HEK293 (cell line): ENCODE data around the gene FGF3.

Experiments used
- CTCF ChIA-PET: fragments of 350-600 bp; formaldehyde crosslinking; extraction: SDS; loops from one replicate; lab custom pipeline; 2021; ENCODE audit warnings: antibody characterized with exemption; lab: Yijun Ruan, JAX
- POLR2A ChIA-PET: fragments of 300-600 bp; formaldehyde crosslinking; extraction: SDS; loops from one replicate; lab custom pipeline; 2020; ENCODE audit warnings: antibody characterized with exemption, inconsistent platforms; lab: Yijun Ruan, JAX
- H3K27ac ChIP-seq: fragments of 200-500 bp; sonication (Bioruptor generic); 2 replicates; pipeline ENCODE4 v1.5.1; 2014; ENCODE audit warnings: low read depth, low read length, control low read depth, inconsistent platforms; ENCODE audit errors: extremely low read depth
- H3K36me3 ChIP-seq, 2 experiments: fragments of 200-500 bp in 1 of 2; sonication (Bioruptor generic) in 1 of 2; 1 replicate in 1 of 2; 2 replicates in 1 of 2; pipeline ENCODE4 v1.5.1; 2014 to 2017; ENCODE audit warnings: inconsistent platforms in 2 of 2, low read length in 2 of 2; ENCODE audit not compliant: control insufficient read depth in 2 of 2, insufficient read depth in 1 of 2
- H3K4me1 ChIP-seq: fragments of 200-500 bp; sonication (Bioruptor generic); 2 replicates; pipeline ENCODE4 v1.5.1; 2014; ENCODE audit warnings: mild to moderate bottlenecking, low read length, inconsistent platforms; ENCODE audit not compliant: control insufficient read depth, insufficient read depth
- H3K4me3 ChIP-seq: 2 replicates; pipeline ENCODE4 v1.5.1; 2011; ENCODE audit warnings: low read depth, mild to moderate bottlenecking, control low read depth, low read length, moderate library complexity
- H3K9me3 ChIP-seq: fragments of 200-500 bp; sonication (Bioruptor generic); 2 replicates; pipeline ENCODE4 v1.5.1; 2014; ENCODE audit warnings: low read depth, low read length, inconsistent platforms; ENCODE audit not compliant: control insufficient read depth, insufficient read depth
- CTCF ChIP-seq: fragments of 450-650 bp; formaldehyde crosslinking; IDR thresholded peaks from 2 replicates; pipeline ENCODE4 v1.5.1; 2016; ENCODE audit warnings: missing biosample characterization, missing genetic modification characterization
- HOXD13 ChIP-seq: sonication (generic); formaldehyde crosslinking; IDR thresholded peaks from 2 replicates; pipeline ENCODE4 v1.8.0; 2022; ENCODE audit warnings: missing genetic modification reagents, borderline replicate concordance
- KLF7 ChIP-seq: fragments of 450-650 bp; formaldehyde crosslinking; IDR thresholded peaks from 2 replicates; pipeline ENCODE4 v1.5.1; 2016; ENCODE audit warnings: missing biosample characterization, missing genetic modification characterization, borderline replicate concordance
- MEIS1 ChIP-seq: sonication (generic); formaldehyde crosslinking; IDR thresholded peaks from 2 replicates; pipeline ENCODE4 v1.8.1; 2022; ENCODE audit warnings: missing genetic modification reagents, mild to moderate bottlenecking, borderline replicate concordance
- OVOL3 ChIP-seq: fragments of 450-650 bp; formaldehyde crosslinking; IDR thresholded peaks from 2 replicates; pipeline ENCODE4 v1.5.1; 2016; ENCODE audit warnings: missing biosample characterization, missing genetic modification characterization
- PBX3 ChIP-seq: sonication (generic); formaldehyde crosslinking; IDR thresholded peaks from 2 replicates; pipeline ENCODE4 v1.8.1; 2022; ENCODE audit warnings: mild to moderate bottlenecking, moderate library complexity, missing genetic modification reagents
- SP3 ChIP-seq: fragments of 450-650 bp; formaldehyde crosslinking; IDR thresholded peaks from 2 replicates; pipeline ENCODE4 v1.5.1; 2016; ENCODE audit warnings: missing biosample characterization, missing genetic modification characterization
- YY2 ChIP-seq: fragments of 450-650 bp; formaldehyde crosslinking; IDR thresholded peaks from 2 replicates; pipeline ENCODE4 v1.5.1; 2016; ENCODE audit warnings: missing biosample characterization, missing genetic modification characterization
- ZBTB10 ChIP-seq: fragments of 450-650 bp; formaldehyde crosslinking; IDR thresholded peaks from 2 replicates; pipeline ENCODE4 v1.5.1; 2016; ENCODE audit warnings: missing biosample characterization, missing genetic modification characterization
- ZBTB21 ChIP-seq: fragments of 450-650 bp; formaldehyde crosslinking; IDR thresholded peaks from 2 replicates; pipeline ENCODE4 v1.5.1; 2017; ENCODE audit warnings: missing biosample characterization, missing genetic modification characterization
- ZBTB48 ChIP-seq: fragments of 450-650 bp; formaldehyde crosslinking; IDR thresholded peaks from 2 replicates; pipeline ENCODE4 v1.5.1; 2016; ENCODE audit warnings: missing biosample characterization, missing genetic modification characterization
- ZBTB49 ChIP-seq: fragments of 450-650 bp; formaldehyde crosslinking; IDR thresholded peaks from 2 replicates; pipeline ENCODE4 v1.5.1; 2016; ENCODE audit warnings: missing biosample characterization, missing genetic modification characterization, low read depth
- ZFP41 ChIP-seq: fragments of 450-650 bp; formaldehyde crosslinking; IDR thresholded peaks from 2 replicates; pipeline ENCODE4 v1.5.1; 2016; ENCODE audit warnings: missing biosample characterization, missing genetic modification characterization, borderline replicate concordance
- ZNF133 ChIP-seq: fragments of 450-650 bp; formaldehyde crosslinking; IDR thresholded peaks from 2 replicates; pipeline ENCODE4 v1.5.1; 2016; ENCODE audit warnings: missing biosample characterization, missing genetic modification characterization
- ZNF16 ChIP-seq: fragments of 450-650 bp; formaldehyde crosslinking; IDR thresholded peaks from 2 replicates; pipeline ENCODE4 v1.5.1; 2016; ENCODE audit warnings: low read depth, missing biosample characterization, missing genetic modification characterization
- ZNF214 ChIP-seq: fragments of 450-650 bp; formaldehyde crosslinking; IDR thresholded peaks from 2 replicates; pipeline ENCODE4 v1.5.1; 2017; ENCODE audit warnings: missing biosample characterization, mild to moderate bottlenecking, missing genetic modification characterization, borderline replicate concordance
- ZNF404 ChIP-seq: fragments of 450-650 bp; formaldehyde crosslinking; IDR thresholded peaks from 2 replicates; pipeline ENCODE4 v1.5.1; 2017; ENCODE audit warnings: missing biosample characterization, missing genetic modification characterization
- ZNF529 ChIP-seq: fragments of 450-650 bp; formaldehyde crosslinking; IDR thresholded peaks from 2 replicates; pipeline ENCODE4 v1.5.1; 2017; ENCODE audit warnings: missing genetic modification characterization, missing biosample characterization; ENCODE audit not compliant: insufficient replicate concordance
- ZNF561 ChIP-seq: fragments of 450-650 bp; IDR thresholded peaks from 2 replicates; pipeline ENCODE4 v1.5.1; 2018; ENCODE audit warnings: missing biosample characterization, missing genetic modification characterization, borderline replicate concordance
- ZNF626 ChIP-seq: fragments of 450-650 bp; sonication (Bioruptor Pico); formaldehyde crosslinking; IDR thresholded peaks from 2 replicates; pipeline ENCODE4 v1.5.1; 2018; ENCODE audit warnings: missing biosample characterization, missing genetic modification characterization, inconsistent platforms
- ZNF785 ChIP-seq: fragments of 450-650 bp; formaldehyde crosslinking; IDR thresholded peaks from 2 replicates; pipeline ENCODE4 v1.5.1; 2016; ENCODE audit warnings: missing biosample characterization, missing genetic modification characterization
- ZSCAN23 ChIP-seq: fragments of 450-650 bp; formaldehyde crosslinking; IDR thresholded peaks from 2 replicates; pipeline ENCODE4 v1.5.1; 2016; ENCODE audit warnings: missing biosample characterization, missing genetic modification characterization
- ZXDB ChIP-seq: fragments of 450-650 bp; formaldehyde crosslinking; IDR thresholded peaks from 2 replicates; pipeline ENCODE4 v1.5.1; 2016; ENCODE audit warnings: missing biosample characterization, missing genetic modification characterization
- TF ChIP-seq, protein P1 (sequence below): fragments of 450-650 bp; formaldehyde crosslinking; IDR thresholded peaks from 2 replicates; pipeline ENCODE4 v1.5.1; 2016; ENCODE audit warnings: missing biosample characterization, missing genetic modification characterization
- TF ChIP-seq, protein P2 (sequence below): fragments of 450-650 bp; formaldehyde crosslinking; IDR thresholded peaks from 2 replicates; pipeline ENCODE4 v1.5.1; 2016; ENCODE audit warnings: missing biosample characterization, missing genetic modification characterization
- TF ChIP-seq, protein P3 (sequence below): fragments of 450-650 bp; formaldehyde crosslinking; IDR thresholded peaks from 2 replicates; pipeline ENCODE4 v1.5.1; 2016; ENCODE audit warnings: missing biosample characterization, missing genetic modification characterization

The FGF3 gene

GRCh38 chr11:69839516-69839915 lies 20.3 kb upstream of the FGF3 start (continued):
- no peak for TF ChIP-seq PBX3 (CRISPR knock-in tag)
- no peak for TF ChIP-seq ZNF529 (tag by site-specific recombination)
- TF ChIP-seq ZSCAN23: no peak
- no peak for TF ChIP-seq SP3 (tag by site-specific recombination)
- no peak for TF ChIP-seq KLF7 (tag by site-specific recombination)
- no peak for TF ChIP-seq ZBTB10
- no peak for TF ChIP-seq ZNF133 (tag by site-specific recombination)
- TF ChIP-seq ZNF404 (tag by site-specific recombination): no peak
- TF ChIP-seq MEIS1 (CRISPR knock-in tag): no peak
- TF ChIP-seq, protein P1, sequence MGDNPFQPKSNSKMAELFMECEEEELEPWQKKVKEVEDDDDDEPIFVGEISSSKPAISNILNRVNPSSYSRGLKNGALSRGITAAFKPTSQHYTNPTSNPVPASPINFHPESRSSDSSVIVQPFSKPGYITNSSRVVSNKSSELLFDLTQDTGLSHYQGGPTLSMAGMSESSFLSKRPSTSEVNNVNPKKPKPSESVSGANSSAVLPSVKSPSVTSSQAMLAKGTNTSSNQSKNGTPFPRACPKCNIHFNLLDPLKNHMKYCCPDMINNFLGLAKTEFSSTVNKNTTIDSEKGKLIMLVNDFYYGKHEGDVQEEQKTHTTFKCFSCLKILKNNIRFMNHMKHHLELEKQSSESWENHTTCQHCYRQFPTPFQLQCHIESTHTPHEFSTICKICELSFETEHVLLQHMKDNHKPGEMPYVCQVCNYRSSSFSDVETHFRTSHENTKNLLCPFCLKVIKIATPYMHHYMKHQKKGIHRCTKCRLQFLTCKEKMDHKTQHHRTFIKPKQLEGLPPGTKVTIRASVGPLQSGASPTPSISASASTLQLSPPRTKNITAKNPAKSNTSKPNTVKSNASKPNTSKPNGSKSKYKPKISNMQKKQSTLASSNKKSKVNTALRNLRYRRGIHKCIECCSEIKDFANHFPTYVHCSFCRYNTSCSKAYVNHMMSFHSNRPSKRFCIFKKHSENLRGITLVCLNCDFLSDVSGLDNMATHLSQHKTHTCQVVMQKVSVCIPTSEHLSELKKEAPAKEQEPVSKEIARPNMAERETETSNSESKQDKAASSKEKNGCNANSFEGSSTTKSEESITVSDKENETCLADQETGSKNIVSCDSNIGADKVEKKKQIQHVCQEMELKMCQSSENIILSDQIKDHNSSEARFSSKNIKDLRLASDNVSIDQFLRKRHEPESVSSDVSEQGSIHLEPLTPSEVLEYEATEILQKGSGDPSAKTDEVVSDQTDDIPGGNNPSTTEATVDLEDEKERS: no peak
- no peak for TF ChIP-seq ZNF561 (tag by site-specific recombination)

- ChIA-PET POLR2A (no interaction called here), CTCF (no interaction called here)
- no peak overlapping the region for H3K27ac ChIP-seq
- H3K4me3 ChIP-seq: no peak overlapping the region
- H3K36me3 ChIP-seq: no peaks in the 10 kb centered on the region
- H3K4me1 ChIP-seq: no peaks in the 10 kb centered on the region
- H3K9me3 ChIP-seq: no peaks in the 10 kb centered on the region
- TF ChIP-seq, protein P2, sequence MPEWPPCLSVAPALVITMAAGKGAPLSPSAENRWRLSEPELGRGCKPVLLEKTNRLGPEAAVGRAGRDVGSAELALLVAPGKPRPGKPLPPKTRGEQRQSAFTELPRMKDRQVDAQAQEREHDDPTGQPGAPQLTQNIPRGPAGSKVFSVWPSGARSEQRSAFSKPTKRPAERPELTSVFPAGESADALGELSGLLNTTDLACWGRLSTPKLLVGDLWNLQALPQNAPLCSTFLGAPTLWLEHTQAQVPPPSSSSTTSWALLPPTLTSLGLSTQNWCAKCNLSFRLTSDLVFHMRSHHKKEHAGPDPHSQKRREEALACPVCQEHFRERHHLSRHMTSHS (tag by site-specific recombination): no peak
- no peak for TF ChIP-seq ZNF214 (tag by site-specific recombination)
- no peak for TF ChIP-seq MEIS1 (CRISPR knock-in tag)
- no peak for TF ChIP-seq CTCF (tag by site-specific recombination)
- no peak for TF ChIP-seq ZBTB21 (tag by site-specific recombination)
- no peak for TF ChIP-seq ZXDB (tag by site-specific recombination)
- no peak for TF ChIP-seq ZNF626 (tag by site-specific recombination)
- TF ChIP-seq, protein P3, sequence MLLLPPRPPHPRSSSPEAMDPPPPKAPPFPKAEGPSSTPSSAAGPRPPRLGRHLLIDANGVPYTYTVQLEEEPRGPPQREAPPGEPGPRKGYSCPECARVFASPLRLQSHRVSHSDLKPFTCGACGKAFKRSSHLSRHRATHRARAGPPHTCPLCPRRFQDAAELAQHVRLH (tag by site-specific recombination): no peak
- TF ChIP-seq YY2 (tag by site-specific recombination): no peak
- no peak for TF ChIP-seq ZFP41 (tag by site-specific recombination)
- no peak for TF ChIP-seq OVOL3
- no peak for TF ChIP-seq ZBTB49 (tag by site-specific recombination)
- TF ChIP-seq HOXD13: no peak
- no peak for TF ChIP-seq ZBTB48 (tag by site-specific recombination)
- TF ChIP-seq ZNF16 (tag by site-specific recombination): no peak
- no peak for TF ChIP-seq ZNF785 (tag by site-specific recombination)
These were observed 18.6 kb upstream of the FGF3 start for GRCh38 chr11:69837791-69838190.
